Endothelial cell (in vitro differentiated cells): ENCODE results near the gene TMEM30B. TPM values are rescaled to one million over a fixed set of nuclear protein-coding genes. Genes with fewer than 3 reads are reported as not detected.

ENCODE experiments used
- DNase-seq: peaks from one replicate; pipeline ENCODE4 v3.0.0; 2021; ENCODE audit warnings: low spot score
- H3K27ac Mint-ChIP-seq: one replicate; pipeline ENCODE4 v1.8.0; 2021; ENCODE audit warnings: mixed read lengths, inconsistent platforms; ENCODE audit not compliant: unreplicated experiment
- H3K27me3 Mint-ChIP-seq: one replicate; pipeline ENCODE4 v1.8.0; 2021; ENCODE audit warnings: mild to moderate bottlenecking, moderate library complexity, mixed read lengths, inconsistent platforms; ENCODE audit not compliant: unreplicated experiment
- H3K36me3 Mint-ChIP-seq: one replicate; pipeline ENCODE4 v1.8.0; 2021; ENCODE audit warnings: mild to moderate bottlenecking, low read depth, mixed read lengths, inconsistent platforms; ENCODE audit not compliant: unreplicated experiment
- H3K4me1 Mint-ChIP-seq: one replicate; pipeline ENCODE4 v1.8.0; 2021; ENCODE audit warnings: mild to moderate bottlenecking, mixed read lengths, inconsistent platforms; ENCODE audit not compliant: unreplicated experiment
- H3K4me3 Mint-ChIP-seq: one replicate; pipeline ENCODE4 v1.8.0; 2021; ENCODE audit warnings: mild to moderate bottlenecking, mixed read lengths, inconsistent platforms; ENCODE audit not compliant: unreplicated experiment
- H3K9me3 Mint-ChIP-seq: one replicate; pipeline ENCODE4 v1.8.0; 2021; ENCODE audit warnings: mixed read lengths, inconsistent platforms; ENCODE audit not compliant: unreplicated experiment
- CTCF ChIP-seq: fragments of 200-600 bp; sonication (generic); IDR thresholded peaks from one replicate; pipeline ENCODE4 v1.5.0; 2021; ENCODE audit warnings: antibody characterized with exemption; ENCODE audit not compliant: unreplicated experiment
- total RNA-seq: library from RNA; stranded (reverse); fragmentation: NEBNext Ultra II Directional; extraction: Animal tissue kit (Norgen Biotek cat#: 25700); gene quantifications from one replicate; pipeline ENCODE4 v1.2.1, GENCODE V29; 2021; ENCODE audit not compliant: unreplicated experiment

The TMEM30B gene
- total RNA-seq, 1 donor from 2014 or later, result 0.15 TPM

DNA sequence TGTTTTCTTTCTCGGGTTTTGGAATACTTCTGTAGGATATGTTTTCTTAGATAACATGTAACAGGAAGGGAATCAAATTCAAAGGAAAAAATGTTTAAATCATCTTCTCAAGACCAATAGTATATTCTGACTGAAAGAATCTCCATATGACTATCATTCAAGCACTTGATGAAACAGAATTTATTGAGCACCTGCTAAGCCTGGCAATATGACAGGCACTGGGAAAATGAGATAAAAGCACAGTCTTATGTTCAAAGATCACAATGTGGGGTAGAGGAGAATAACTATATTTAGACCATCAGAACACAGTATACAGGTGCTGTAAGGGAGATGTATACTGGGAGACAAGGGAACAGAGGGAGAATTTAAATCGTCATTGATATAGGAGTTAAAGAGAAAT is 19.1 kb upstream of the TMEM30B start:
- no peak for TF ChIP-seq CTCF
- Mint-ChIP-seq H3K27me3 (no peaks in the 10 kb centered on the region), H3K36me3 (peaks cover 4% of the 10 kb centered on the region), H3K27ac (no peak overlapping the region), H3K4me3 (no peak overlapping the region), H3K9me3 (no peaks in the 10 kb centered on the region), H3K4me1 (peaks cover 29% of the 10 kb centered on the region)
- DNase-seq, result no peak

GRCh38 chr14:61298824-61299223 is 17.7 kb upstream of the TMEM30B start:
- Mint-ChIP-seq H3K9me3 (no peaks in the 10 kb centered on the region), H3K4me1 (peaks cover 29% of the 10 kb centered on the region), H3K27ac (no peak overlapping the region), H3K4me3 (no peak overlapping the region), H3K27me3 (no peaks in the 10 kb centered on the region), H3K36me3 (no peaks in the 10 kb centered on the region)
- DNase-seq, result no peak
- no peak for TF ChIP-seq CTCF

DNA sequence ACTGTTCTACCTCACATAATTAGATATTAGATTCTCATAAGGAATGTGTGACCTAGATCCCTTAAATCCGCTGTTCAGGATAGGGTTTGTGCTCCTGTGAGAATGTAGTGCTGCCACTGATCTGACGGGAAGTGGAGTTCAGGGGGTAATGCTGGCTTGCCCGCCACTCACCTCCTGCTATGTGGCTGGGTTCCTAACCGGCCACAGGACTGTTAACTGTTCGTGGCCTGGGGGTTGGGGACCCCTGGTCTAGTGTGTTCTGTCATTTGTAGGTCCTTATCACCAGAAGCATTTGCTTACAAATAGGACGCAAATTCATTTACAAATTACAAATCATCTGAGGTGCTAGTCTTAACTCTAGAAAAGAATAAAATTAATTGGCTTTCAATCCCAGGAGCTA is 16.4 kb upstream of the TMEM30B start:
- no peak for TF ChIP-seq CTCF
- H3K27ac Mint-ChIP-seq, result no peak overlapping the region

GRCh38 chr14:61296719-61297502 is 15.8 kb upstream of the TMEM30B start:
- Mint-ChIP-seq H3K9me3 (no peaks in the 10 kb centered on the region), H3K36me3 (no peaks in the 10 kb centered on the region), H3K27ac (no peak overlapping the region), H3K27me3 (no peaks in the 10 kb centered on the region), H3K4me1 (peaks cover 29% of the 10 kb centered on the region), H3K4me3 (no peak overlapping the region)
- no peak for DNase-seq
- TF ChIP-seq CTCF, result no peak

More for the DNA sequence above, 16.4 kb upstream of the TMEM30B start:
- no peaks in the 10 kb centered on the region for H3K36me3 Mint-ChIP-seq
- no peaks in the 10 kb centered on the region for H3K27me3 Mint-ChIP-seq
- H3K4me1 Mint-ChIP-seq, result peaks cover 29% of the 10 kb centered on the region
- no peak overlapping the region for H3K4me3 Mint-ChIP-seq
- no peaks in the 10 kb centered on the region for H3K9me3 Mint-ChIP-seq
- DNase-seq, result no peak

- peaks cover 28% of the 10 kb centered on the region for H3K4me1 Mint-ChIP-seq
- no peak for DNase-seq
- H3K9me3 Mint-ChIP-seq, result no peaks in the 10 kb centered on the region
- H3K27me3 Mint-ChIP-seq, result no peaks in the 10 kb centered on the region
- H3K36me3 Mint-ChIP-seq, result no peaks in the 10 kb centered on the region
- H3K27ac Mint-ChIP-seq, result no peak overlapping the region
- TF ChIP-seq CTCF, result no peak
- H3K4me3 Mint-ChIP-seq, result no peak overlapping the region
Measured at GRCh38 chr14:61296151-61296550, 15.0 kb upstream of the TMEM30B start.
